ENCODE measurements around the gene RAB4A.
A peak's percentile ranks its signal among the peaks of the same experiment; 100 is the strongest.

The RAB4A gene

GRCh38 chr1:229270547-229271447 is at the start of gene RAB4A:
Gene RAB4A (plus strand): TSS chr1:229271111. CDS start chr1:229271340, 229 bp downstream.
- DNase-seq, result no peak

DNA sequence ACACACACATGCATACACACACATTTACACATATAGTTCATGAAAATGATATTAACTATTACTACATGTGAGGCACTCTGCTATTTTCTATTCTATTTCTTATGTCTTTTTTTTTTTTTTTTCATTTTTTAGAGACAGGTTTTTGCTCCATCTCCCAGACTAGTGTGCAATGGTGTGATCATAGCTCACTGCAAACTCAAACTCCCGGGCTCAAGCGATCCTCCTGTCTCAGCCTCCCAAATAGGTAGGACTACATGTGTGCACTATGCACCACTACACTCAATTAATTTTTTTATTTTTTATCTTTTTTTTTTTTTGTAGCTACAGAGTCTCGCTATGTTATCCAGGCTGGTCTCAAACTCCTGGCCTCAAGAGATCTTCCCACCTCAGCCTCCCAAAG is 48.8 kb upstream of the RAB4A start:
- no peak for DNase-seq

GRCh38 chr1:229223498-229223897 is 47.4 kb upstream of the RAB4A start:
- no peak for DNase-seq

GRCh38 chr1:229224308-229224707 is 46.6 kb upstream of the RAB4A start:
- no peak for DNase-seq

DNA sequence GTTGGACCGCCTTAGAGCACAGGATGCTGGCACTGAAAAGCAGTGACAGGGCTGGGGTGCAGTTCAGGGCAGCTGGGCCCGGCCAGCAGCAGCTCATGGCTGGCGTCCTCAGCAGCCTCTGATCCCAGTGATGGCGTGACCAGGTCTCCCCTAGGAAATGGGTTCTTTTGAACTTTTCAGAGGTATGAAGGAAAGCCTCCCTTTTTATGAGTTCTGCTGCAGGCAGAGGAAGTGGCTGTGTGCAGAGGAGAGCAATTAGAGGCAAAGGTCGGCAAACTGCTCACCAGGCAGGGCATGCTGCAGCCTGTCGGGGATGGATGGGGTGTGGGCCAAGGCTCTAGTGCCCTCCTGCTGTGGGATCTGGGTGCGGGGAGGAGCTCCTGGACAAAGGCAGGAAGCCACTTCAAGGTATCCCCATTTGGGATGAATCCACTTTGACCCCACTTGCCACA is 45.6 kb upstream of the RAB4A start:
- DNase-seq, result no peak

DNA sequence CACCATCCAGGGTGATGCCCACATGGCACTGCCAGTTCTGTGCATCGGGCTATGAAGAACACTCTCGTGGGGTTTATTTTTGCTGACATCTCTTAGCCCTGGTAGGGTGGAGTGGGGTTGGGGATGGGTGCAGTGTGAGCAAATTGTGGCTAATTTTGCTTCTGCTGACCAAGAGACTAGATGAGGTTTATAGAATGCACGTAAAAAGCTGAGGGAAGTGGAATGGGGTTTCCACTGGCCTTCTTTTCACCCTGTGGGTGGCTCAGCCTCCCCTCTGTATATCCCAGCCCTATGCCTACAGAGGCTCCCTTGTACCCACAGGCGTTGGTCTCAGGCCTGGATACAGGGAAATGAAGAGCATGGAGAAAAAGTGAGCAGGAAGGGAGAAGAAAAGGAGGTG is 44.1 kb upstream of the RAB4A start:
- DNase-seq, result no peak

- peak; percentile 93 for DNase-seq
Observed at GRCh38 chr1:229227298-229227919, 43.5 kb upstream of the RAB4A start.

DNA sequence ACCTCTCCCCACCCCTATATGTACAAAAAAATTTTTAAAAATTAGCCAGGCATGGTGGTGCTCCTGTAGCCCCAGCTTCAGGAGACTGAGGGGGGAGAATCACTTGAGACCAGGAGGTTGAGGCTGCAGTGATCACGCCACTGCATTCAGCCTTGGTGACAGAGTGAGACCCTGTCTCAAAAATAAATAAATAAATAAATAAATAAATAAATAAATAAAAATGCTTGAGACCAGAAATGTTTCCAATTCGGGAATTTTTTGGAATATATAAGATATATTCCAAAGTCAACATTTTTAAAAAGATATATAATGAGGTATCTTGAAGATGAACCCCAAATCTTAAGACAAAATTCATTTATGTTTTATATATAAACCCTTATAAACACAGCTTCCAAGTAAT is 42.4 kb upstream of the RAB4A start:
- DNase-seq, result no peak

GRCh38 chr1:229229137-229229720 is 41.7 kb upstream of the RAB4A start:
- DNase-seq, result no peak

GRCh38 chr1:229229721-229230139 is 41.2 kb upstream of the RAB4A start:
- no peak for DNase-seq

DNA sequence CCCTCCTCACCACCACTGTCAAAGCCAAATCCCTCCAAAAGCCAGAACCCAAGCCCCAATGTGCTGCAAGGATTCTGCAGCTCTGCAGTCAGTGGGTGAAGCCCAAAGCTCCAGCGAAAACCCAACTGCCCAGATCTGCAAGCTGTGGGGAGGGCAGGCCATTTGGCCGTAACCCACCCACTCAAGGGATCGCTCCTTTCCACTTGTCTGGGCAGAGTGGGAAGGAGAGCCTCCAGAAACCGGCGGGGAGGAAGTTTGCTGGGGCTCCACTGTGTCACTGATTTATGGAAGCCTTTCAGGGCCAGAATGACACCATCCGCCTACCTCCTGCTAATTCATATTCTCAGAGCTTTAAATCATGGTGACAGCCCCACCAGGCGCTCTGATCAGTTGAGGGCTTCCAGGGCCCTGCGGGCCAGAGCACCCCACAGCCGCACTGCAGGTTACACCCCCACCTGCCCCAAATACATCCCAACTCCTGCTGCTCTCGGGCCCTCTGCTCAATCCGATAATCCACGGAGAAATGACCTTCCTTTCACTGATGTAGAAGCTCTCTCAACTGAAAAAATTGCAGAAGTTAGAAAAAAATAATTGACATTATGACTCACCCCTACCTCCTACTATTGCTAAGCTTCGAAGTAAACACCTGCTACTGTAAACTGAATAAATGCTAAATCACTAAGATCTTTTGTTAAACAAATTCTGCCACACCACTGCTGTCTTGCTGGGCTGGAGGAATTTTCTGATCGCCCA is 40.6 kb upstream of the RAB4A start:
- DNase-seq, result peak; percentile 38

- DNase-seq, result peak; percentile 48
Observed at GRCh38 chr1:229230893-229231753, 39.8 kb upstream of the RAB4A start.

GRCh38 chr1:229231754-229232119 is 39.2 kb upstream of the RAB4A start:
- no peak for DNase-seq

- no peak for DNase-seq
Observed at GRCh38 chr1:229234870-229235472, 35.9 kb upstream of the RAB4A start.

GRCh38 chr1:229237320-229237719 is 33.6 kb upstream of the RAB4A start:
- no peak for DNase-seq

- no peak for DNase-seq
Observed at GRCh38 chr1:229238231-229238630, 32.7 kb upstream of the RAB4A start.

DNA sequence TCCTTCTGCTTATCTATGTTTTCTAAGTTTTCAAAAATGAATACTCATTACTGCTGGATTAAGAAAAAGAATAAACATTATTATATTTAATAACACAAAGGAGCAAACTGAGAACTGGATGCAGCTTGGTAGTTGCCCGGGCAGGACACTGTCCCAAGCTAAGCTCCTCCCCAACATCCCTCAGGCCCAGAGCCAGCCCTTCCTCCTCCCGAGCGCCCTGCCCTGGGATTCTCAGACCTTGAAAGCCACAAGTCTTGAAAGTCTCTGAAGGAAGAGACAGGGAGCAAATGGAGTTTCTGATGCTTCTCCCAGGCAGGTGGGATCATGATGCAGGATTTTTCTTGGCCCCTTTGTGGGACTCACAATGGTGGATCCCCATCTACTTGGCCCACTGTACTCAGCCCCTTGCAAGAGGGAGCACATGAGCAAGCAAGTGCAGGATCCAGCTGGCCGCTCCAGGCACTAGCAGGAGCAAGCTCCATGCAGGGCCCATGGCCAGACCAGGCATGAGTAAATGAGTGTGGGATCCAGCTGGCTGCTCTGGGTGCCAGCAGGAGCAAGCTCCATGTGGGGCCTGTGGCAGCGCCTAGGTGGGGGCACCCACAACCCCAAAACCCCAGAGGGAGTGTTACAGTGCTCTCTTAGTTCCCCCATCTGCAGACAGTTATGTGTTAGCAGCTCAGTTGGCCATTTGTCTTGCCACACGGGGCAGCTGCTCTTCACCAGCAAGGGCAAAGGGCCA is 32.1 kb upstream of the RAB4A start:
- DNase-seq, result no peak

DNA sequence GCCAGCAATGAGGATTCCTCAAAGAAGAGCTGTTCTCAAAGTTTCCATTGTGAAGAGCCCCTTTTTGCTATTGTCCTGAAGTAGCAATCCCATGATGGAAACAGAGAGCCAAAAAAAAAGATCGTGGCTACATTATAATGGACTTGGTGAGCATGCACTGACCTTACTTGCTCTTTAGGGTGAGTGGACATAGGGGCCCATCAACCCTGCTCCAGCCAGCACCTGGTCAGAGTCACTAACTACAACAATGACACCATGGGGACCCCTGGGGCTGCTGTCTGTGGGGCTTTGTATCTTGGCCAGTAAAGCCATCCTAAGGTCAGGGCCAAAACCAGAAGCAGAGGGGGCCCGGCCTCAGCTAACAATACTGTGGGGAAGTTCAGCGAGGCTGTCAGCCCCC is 30.4 kb upstream of the RAB4A start:
- no peak for DNase-seq

DNA sequence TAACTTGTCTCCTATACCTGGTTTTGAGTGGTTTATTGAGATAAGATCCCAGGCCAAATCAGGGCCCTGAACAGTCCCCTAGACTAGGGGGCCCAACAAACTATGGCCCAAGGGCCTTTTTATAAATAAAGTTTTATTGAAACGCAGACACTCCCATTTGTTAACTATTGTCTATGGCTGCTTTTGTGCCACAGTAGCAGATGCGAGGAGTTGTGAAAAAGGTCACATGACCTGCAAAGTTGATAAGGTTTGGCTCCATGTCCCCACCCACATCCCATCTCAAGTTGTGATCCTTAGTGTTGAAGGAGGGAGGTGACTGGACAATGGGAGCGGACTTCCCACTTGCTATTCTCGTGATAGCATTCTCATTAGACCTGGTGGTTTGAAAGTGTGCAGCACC is 29.5 kb upstream of the RAB4A start:
- DNase-seq, result no peak

DNA sequence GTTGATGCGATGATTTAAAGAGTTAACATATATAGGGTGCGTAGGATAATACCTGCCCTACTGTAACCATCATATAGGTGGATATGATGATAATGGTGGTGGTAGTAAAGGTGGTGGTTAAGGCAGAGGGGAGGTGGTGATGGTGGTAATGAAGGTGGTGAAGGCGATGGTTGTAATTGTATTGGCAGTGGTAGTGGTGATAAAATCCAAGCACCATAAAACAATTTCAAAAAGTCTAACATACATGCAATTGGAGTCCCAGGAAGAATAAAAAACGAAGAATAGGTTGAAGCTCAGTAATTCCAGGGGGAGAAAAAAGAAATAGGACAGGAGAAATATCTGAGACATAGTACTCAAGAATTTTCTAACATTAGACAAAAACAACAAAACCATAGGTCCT is 27.3 kb upstream of the RAB4A start:
- DNase-seq, result no peak

- DNase-seq, result no peak
Observed at GRCh38 chr1:229244091-229244490, 26.8 kb upstream of the RAB4A start.

Measured in NCI-H1694 treated with DMSO at 0.1 percent for 48 hours (cell line).